ENCODE measurements around the gene SLFN12.

SLFN12 gene

DNA sequence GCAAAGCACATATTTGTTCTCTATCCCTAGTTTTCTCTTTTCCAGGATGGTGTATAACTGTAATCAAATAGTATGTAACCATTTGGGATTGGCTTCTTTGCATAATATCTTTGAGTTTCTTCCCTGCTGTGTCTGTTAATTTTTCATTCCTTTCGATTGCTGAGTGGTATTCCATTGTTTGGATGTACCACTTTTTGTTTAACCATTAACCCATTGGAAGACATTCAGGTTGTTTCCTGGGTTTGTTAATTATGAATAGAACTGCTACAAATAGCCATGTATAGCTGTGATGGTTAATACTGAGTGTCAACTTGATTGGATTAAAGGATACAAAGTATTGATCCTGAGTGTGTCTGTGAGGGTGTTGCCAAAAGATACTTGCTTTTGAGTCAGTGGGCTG, 20.9 kb upstream of the SLFN12 start:
- TF ChIP-seq, protein P1, sequence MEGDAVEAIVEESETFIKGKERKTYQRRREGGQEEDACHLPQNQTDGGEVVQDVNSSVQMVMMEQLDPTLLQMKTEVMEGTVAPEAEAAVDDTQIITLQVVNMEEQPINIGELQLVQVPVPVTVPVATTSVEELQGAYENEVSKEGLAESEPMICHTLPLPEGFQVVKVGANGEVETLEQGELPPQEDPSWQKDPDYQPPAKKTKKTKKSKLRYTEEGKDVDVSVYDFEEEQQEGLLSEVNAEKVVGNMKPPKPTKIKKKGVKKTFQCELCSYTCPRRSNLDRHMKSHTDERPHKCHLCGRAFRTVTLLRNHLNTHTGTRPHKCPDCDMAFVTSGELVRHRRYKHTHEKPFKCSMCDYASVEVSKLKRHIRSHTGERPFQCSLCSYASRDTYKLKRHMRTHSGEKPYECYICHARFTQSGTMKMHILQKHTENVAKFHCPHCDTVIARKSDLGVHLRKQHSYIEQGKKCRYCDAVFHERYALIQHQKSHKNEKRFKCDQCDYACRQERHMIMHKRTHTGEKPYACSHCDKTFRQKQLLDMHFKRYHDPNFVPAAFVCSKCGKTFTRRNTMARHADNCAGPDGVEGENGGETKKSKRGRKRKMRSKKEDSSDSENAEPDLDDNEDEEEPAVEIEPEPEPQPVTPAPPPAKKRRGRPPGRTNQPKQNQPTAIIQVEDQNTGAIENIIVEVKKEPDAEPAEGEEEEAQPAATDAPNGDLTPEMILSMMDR (IDR thresholded peaks at IDR 0.05; ENCODE audit: low read depth, low read length): no peak
- no peak overlapping the region for H3K4me3 ChIP-seq (ENCODE audit: low read depth, low read length)

- TF ChIP-seq, protein P1 (IDR thresholded peaks at IDR 0.05; ENCODE audit: low read depth, low read length): no peak
- no peak overlapping the region for H3K4me3 ChIP-seq (ENCODE audit: low read depth, low read length)
Measured at GRCh38 chr17:35449371-35449931, 17.2 kb upstream of the SLFN12 start.

- TF ChIP-seq, protein P1 (IDR thresholded peaks at IDR 0.05; ENCODE audit: low read depth, low read length): no peak
- H3K4me3 ChIP-seq (ENCODE audit: low read depth, low read length): no peak overlapping the region
Measured at GRCh38 chr17:35448899-35449227, 16.6 kb upstream of the SLFN12 start.

GRCh38 chr17:35448214-35448898, 16.1 kb upstream of the SLFN12 start, which contains the start of gene SLFN13:
SLFN13 (minus strand) TSS chr17:35448766; CDS start chr17:35445680, 3,086 bp downstream.
- peak within 1 kb of the TSS; percentile 50 for H3K4me3 ChIP-seq (ENCODE audit: low read depth, low read length)
- TF ChIP-seq, protein P1 (IDR thresholded peaks at IDR 0.05; ENCODE audit: low read depth, low read length): no peak

DNA sequence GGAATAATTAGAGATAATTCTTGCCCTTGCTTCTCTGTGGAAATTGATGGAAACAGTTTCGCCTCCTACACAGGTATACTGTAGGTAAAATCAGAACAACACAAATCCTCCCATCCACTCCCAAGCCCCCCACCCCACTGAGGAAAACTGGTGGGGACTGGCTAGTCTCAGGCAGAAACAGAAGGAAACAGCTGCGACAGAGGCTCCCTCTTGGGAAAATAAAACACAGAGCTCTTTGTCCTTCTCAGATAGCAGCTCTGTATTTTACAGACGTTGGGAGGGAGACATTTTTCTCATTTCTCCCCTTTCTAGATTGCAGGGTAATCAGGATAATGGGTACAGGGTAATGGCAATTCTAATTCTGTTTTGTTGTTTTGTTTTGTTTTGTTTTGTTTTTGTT, 15.2 kb upstream of the SLFN12 start:
- TF ChIP-seq, protein P1 (IDR thresholded peaks at IDR 0.05; ENCODE audit: low read depth, low read length): no peak
- no peak overlapping the region for H3K4me3 ChIP-seq (ENCODE audit: low read depth, low read length)

DNA sequence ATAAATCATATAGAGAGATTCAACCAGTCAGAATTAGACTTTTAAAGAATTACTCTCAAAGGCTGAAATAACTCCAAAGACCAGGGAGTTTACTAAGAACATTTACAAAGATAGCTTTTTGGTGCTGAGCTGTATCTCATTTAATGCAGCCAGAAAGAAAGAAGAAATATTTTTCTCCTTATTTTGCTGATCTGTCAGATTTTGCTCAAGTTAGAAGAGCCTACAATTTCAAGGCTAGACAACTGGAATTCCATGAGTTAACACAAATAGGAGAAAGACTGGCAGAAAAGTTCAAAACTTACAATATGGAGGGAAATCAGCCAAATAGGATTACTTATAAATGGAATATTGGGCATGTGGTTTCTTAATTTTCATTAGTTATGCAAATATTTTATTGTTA, 6.1 kb upstream of the SLFN12 start:
- no peak overlapping the region for H3K4me3 ChIP-seq (ENCODE audit: low read depth, low read length)
- TF ChIP-seq, protein P1 (IDR thresholded peaks at IDR 0.05; ENCODE audit: low read depth, low read length): no peak

GRCh38 chr17:35433075-35433894, 985 bp upstream of the SLFN12 start:
- peak overlapping the region; percentile 65 for H3K4me3 ChIP-seq (ENCODE audit: low read depth, low read length)

More at GRCh38 chr17:35433075-35433894, 985 bp upstream of the SLFN12 start:
- TF ChIP-seq, protein P1 (IDR thresholded peaks at IDR 0.05; ENCODE audit: low read depth, low read length): no peak

Data from WI38 (cell line).